Fibroblast of villous mesenchyme (primary cell): ENCODE results near the gene CXorf65. TPM values are rescaled to one million over a fixed set of nuclear protein-coding genes. Genes with fewer than 3 reads are reported as not detected.

ENCODE experiments used
- DNase-seq: peaks from one replicate; pipeline ENCODE4 v3.0.0-alpha.2; 2010; ENCODE audit warnings: low read depth
- H3K4me3 ChIP-seq: 2 replicates; pipeline ENCODE4 v1.5.1; 2011; ENCODE audit warnings: low read depth, mild to moderate bottlenecking, low read length
- total RNA-seq: library from RNA; depleted of rRNA; stranded (reverse); fragments of >200 nt; gene quantifications from 2 replicates; pipeline ENCODE4 v1.2.3, GENCODE V29; 2012
- TF ChIP-seq, protein P1 (sequence below): IDR thresholded peaks from 2 replicates; pipeline ENCODE4 v1.5.1; 2012; ENCODE audit warnings: low read depth, mild to moderate bottlenecking, low read length; ENCODE audit not compliant: insufficient read depth

The CXorf65 gene
- total RNA-seq, 1 donor = not detected

DNA sequence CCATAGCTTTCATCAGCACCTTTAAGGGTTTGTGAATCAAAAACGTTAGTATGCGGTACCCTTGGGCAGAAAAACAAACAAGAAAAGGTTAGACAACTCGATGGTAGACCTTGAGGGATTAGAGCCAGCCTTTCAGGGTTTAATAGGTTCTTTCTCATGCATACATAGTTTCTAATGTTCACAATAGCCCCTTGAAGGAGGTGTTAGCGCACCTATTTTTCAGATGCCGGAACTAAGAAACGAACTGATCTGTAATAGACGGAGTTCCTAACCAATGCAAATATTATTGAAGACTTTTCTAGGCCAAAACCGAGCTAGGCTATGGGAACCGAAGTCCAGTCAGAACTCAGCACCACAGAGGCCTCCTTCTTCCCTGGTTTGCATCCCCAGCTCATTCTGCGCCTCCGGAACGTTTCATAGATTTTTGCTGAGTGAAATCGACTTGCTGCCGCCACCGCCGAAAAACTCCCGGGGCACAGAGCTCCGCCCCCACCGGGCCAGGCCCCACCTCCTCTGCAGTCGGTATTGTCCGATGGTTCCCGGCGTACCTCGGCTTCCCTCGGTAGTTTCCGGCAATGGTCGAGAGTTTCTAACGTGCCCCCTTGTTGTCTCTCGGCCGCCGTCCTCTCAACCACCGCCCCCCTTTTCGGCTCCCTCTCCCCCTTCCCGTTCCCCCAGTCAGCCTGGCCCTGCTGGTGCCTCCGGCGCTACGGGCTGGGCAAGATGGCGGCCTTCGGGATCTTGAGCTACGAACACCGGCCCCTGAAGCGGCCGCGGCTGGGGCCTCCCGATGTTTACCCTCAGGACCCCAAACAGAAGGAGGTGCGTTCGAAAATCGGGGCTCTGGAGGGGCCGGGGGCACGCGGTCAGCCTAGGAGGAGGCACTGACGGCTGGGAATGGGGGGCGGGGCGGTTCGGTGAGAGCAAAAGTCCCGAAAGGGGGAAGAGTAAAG lies 11.8 kb upstream of the CXorf65 start, which contains the start of gene MED12:
Gene MED12 (plus strand): TSS at position 565 of the 953 bp plus-strand sequence. CDS start 159 bp downstream, at position 724.
- peak within 1 kb of the TSS; percentile 72 for H3K4me3 ChIP-seq
- DNase-seq = peak; percentile 83
- TF ChIP-seq, protein P1, sequence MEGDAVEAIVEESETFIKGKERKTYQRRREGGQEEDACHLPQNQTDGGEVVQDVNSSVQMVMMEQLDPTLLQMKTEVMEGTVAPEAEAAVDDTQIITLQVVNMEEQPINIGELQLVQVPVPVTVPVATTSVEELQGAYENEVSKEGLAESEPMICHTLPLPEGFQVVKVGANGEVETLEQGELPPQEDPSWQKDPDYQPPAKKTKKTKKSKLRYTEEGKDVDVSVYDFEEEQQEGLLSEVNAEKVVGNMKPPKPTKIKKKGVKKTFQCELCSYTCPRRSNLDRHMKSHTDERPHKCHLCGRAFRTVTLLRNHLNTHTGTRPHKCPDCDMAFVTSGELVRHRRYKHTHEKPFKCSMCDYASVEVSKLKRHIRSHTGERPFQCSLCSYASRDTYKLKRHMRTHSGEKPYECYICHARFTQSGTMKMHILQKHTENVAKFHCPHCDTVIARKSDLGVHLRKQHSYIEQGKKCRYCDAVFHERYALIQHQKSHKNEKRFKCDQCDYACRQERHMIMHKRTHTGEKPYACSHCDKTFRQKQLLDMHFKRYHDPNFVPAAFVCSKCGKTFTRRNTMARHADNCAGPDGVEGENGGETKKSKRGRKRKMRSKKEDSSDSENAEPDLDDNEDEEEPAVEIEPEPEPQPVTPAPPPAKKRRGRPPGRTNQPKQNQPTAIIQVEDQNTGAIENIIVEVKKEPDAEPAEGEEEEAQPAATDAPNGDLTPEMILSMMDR = no peak

DNA sequence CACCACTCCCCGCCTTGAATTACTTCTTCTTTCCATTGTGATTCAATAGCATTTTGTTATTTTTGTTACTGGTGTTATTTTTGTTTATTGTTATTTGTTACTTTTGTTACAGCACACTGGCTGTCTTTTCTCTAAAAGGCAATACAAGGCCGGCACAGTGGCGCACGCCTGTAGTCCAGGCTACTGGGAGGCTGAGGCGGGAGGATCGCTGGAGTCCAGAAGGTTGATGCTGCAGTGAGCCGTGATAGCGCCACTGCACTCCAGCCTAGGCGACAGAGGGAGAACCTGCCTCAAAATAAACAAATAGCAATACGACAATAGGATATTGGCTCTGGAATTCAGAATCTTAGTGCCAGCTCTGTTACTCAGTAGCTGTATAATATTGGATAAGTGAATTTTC lies 10.8 kb upstream of the CXorf65 start:
- TF ChIP-seq, protein P1 = no peak
- no peak overlapping the region for H3K4me3 ChIP-seq
- DNase-seq = no peak

DNA sequence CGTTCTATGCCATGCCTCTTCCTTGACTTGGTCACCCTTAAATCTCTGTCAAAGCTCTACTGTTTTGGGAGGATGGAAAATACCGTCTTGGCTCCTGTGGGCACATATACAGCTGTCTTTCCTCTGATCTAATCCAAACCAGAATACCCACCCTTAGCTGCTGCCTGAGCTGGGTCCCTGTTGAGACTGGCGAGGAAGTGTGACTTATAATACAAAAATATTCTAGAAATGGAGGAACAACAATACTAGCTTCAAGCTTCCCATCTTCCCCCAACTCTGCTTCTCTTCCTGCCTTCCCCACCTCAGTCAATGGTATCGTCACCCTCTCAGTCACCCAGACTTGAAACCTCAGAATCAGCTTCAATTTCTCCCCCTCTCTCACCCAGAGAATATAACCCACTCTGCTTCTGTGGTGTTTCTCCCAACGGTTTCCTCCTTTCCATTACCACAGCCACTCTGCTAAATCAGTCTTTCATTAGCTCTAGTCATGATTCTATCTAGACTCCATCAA lies 5.4 kb upstream of the CXorf65 start:
- H3K4me3 ChIP-seq = no peak overlapping the region
- no peak for DNase-seq
- TF ChIP-seq, protein P1 = no peak

DNA sequence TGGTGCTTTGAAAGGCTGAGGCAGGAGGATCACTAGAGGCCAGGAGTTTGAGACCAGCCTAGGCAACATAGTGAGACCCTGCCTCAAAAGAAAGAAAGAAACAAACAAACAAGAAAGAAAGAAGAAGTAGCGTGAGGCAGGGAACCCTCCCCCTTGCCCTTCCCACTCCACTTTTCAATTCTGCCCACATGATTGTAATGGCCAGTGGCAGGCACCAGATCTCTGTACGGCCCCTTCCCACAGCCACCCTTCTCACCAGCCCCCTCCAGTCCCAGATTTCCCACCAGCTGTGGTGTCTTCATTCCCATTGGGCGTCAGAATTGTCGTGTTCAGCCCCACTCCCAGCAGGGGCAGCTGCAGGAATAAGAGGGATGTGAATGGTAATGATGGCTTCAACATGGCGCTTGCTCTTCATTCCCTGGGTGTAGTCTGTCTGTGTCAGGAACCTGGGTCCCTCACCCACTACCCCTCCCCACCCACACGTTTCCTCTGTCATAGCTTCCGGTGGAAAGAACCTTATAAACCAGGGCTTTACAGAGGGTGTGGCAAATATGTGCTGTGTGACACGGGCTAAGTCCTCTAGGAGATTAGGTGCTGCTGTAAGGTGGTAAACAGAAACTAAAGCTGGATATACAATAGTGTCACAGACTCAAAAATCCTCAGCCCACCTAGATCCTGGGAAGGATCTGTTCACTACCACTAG lies 4.8 kb upstream of the CXorf65 start, which contains the start of gene IL2RG:
Gene IL2RG (minus strand): TSS at position 437 of the 703 bp plus-strand sequence. CDS start 38 bp downstream, at position 399.
- no peak within 1 kb of the TSS for H3K4me3 ChIP-seq

DNA sequence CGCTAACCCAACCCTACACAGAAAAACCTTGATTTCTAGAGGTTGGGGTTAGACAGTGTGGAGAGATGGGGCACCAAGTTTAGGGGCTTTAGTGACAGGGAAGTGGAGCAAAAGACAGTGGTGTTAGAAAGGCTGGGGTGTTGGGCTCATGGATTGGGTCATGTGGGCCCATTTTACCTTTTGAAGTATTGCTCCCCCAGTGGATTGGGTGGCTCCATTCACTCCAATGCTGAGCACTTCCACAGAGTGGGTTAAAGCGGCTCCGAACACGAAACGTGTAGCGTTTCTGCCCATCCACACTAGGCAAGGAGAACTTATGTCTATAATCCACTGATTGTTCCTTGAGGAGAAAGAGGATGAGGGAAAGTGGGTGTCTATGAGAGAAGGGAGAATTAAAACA lies 2.5 kb upstream of the CXorf65 start:
- DNase-seq = no peak
- TF ChIP-seq, protein P1 = no peak
- no peak overlapping the region for H3K4me3 ChIP-seq

More for the DNA sequence above, 4.8 kb upstream of the CXorf65 start, which contains the start of gene IL2RG:
- no peak for DNase-seq
- TF ChIP-seq, protein P1 = no peak

DNA sequence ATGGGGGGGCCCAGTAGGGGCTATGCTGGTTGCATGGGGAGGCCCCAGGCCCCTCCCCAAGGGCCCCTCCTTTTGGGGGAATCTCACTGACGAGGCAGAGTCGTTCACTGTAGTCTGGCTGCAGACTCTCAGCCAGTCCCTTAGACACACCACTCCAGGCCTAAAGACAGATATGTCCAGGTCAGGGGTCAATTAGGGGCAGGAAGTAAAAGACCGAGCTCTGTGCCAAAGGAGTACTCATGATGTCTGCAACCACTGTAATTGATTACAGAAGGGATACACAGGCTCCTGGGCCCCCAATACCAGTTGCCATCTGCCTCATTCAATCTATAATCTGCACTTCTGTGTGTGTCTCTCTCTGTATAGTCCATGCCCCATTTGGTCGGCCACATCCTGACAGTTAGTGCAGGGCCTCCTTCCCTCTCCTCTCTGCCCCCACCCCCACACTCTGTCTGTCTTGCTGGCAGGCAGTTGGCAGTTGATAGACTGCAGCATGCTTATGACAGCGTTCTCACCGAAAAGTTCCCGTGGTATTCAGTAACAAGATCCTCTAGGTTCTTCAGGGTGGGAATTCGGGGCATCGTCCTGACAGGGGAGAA lies 1.3 kb upstream of the CXorf65 start:
- H3K4me3 ChIP-seq = no peak overlapping the region
- DNase-seq = no peak
- TF ChIP-seq, protein P1 = no peak
